DMS153 treated with DMSO at 0.1 percent for 48 hours (cell line): ENCODE results near the gene DDX10.
"Not testable (repeated sequence)": the region's sequence is repeated elsewhere in the genome, so short reads cannot be mapped to it uniquely, and the experiment has no call there.

Experiments used
- DNase-seq: peaks from one replicate; lab custom pipeline; 2025; ENCODE audit not compliant: unreplicated experiment; lab: John Stamatoyannopoulos, UW

The DDX10 gene

GRCh38 chr11:108768370-108768769 is 103.5 kb downstream of the DDX10 start:
- no peak for DNase-seq

DNA sequence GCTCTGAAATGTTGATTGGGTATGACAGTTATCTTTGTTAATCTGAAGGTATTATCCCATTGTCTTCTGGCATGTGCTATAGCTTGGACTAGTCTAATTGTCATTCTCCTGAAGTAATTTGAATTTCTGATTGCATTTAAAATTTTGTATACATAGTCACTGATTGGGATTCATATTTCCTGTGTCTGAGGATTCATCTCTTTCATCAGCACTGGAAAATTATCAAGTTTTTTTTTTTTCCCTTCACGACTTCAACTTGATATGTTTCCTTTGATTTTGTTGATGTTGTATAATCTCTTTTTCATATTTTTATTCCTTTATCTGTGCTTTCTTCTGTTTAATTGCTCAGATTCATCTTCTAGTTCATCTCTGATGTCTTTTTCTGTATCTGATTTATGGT is 104.1 kb downstream of the DDX10 start:
- no peak for DNase-seq

DNA sequence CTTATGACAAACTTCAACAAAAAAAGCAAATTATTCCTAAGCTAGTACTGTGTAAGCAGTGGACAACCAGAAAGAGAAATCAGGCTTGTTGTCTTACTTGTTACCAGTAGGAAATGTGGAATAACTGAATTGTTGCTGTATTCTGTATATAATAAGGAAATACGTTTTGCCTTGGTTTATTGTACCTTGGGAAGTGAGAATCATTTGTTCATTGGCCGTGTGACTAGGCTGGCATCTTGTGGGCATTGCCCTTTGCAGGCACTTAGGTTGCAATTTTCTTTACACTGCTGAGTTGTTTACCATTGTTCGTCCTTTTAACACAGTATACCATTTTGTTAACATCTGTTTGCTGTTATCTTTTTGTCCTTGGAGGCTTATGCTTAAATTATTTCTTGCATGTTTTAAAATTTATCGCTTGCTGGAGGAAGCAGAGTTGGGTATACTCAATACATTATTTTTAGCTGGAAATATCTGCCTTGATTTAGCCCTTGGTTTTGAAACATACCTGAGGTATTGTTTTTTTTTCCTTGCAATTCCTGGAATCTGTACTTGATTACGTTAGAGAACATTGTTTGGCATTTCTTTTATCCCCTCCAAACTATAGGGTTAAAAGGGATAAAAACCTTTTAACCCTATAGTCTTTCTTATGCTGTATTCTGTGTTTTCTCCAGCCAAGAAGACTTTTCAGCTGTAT is 109.3 kb downstream of the DDX10 start:
- DNase-seq, result no peak

- DNase-seq, result no peak
Observed at GRCh38 chr11:108775324-108775723, 110.5 kb downstream of the DDX10 start.

GRCh38 chr11:108779147-108779546 is 114.3 kb downstream of the DDX10 start:
- DNase-seq, result not testable (repeated sequence)

- no peak for DNase-seq
Observed at GRCh38 chr11:108780119-108780518, 115.2 kb downstream of the DDX10 start.

DNA sequence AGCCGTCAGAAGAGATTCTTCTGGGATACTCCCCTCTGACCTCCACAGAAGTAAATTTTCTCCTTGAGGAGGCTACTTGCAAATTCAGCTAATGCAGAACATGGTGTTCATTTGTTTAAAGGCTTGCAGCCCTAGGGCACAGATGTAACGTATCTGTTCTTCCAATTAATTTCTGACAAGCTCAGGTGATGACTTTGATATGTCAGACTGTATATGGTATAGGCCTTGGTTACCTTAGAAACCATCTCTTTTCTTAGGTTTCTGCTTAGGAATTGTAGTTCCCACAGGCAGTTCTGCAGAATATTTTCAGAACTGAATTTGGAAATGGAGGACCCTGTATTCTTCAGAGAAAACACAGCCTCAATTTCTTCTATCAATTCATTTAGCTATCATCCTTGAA is 117.1 kb downstream of the DDX10 start:
- DNase-seq, result no peak

DNA sequence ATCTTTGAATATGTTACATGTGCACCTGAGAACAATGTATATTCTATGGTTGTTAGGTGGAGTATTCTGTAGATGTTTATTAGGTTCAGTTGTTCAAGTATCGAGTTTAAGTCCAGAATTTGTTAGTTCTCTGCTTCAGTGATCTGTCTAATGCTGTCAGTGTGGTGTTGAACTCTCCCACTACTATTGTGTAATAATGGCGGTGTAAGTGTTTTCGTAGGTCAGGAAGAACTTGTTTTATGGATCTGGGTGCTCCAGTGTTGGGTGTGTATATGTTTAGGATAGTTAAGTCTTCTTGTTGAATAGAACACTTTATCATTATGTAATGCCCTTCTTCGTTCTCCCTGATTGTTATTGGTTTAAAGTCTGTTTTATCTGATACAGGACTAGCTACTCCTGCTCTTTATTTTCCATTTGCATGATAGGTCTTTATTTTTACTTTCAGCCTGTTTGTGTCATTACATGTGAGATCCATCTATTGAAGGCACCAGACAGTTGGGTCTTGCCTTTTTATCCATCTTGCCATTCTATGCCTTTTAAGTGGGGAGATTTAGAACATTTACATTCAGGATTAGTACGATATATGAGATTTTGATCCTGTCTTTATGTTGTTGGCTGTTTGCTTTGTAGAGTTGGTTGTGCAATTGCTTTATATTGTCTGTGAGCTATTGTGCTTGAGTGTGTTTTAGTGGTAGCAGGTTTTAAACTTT is 121.6 kb downstream of the DDX10 start:
- no peak for DNase-seq

- no peak for DNase-seq
Observed at GRCh38 chr11:108787105-108787504, 122.2 kb downstream of the DDX10 start.

DNA sequence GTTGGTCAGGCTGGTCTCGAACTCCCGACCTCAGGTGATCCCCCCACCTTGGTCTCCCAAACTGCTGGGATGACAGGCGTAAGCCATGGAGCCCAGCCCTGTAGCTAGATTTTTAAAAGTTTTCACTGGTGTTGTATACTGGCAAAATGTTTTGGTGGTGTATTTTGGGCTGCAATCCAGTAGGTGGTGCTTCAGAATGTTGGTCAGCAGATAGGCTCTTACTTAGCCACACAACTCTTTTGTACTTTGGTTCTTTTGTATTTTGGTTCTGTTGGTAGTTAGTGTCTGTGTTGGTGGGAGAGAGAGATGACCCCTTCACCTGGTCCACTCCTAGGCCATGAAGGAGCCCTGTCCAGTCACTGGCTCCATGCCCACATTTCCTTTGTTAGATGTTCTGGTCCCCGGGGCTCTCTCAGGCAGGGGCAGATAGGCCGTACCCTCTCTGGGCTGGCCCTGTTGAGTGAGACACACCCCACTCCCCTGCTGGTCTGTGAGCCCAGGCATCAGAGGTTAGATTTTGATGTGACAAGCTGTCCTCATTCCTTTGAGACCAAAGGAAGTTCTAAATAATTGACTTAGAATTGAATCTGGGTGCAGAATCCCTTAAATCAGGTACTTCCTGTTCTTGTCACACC is 123.8 kb downstream of the DDX10 start:
- no peak for DNase-seq

DNA sequence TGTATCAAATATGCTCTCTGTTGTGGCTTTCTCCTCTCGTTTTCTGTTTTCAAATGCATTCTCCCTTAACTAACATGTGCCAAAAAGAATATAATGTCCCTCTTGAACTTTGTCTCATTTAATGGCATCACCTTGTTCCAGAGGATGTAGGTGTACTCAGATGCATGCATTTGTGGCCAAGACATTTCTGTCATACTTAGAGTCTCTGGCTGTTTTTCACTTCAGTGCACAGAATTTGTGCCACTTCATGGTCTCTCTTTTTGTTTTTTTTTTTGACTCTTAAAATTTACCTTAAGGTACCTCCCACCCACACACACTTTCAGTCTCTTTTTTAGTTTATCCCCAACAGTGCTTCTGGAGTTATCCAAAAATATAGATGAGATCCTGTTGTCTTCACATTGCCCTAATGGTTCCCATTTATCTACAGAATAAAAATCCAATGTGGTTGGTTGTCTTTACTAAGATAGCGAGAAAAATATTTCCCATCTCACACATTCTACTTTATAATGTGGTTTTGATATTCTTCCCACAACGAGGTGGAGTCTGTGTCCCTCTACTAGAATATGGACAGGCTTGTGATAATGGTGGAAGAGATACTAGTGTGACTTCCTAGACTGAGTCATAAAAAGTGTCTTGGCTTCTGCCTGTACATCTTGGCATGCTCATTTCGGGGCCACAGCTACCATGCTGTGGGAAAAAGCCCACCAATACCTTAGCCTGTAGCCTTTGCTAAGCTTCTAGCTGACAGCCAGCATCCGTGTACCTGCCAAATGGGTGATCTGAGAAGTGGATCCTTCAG is 125.8 kb downstream of the DDX10 start:
- DNase-seq, result no peak

DNA sequence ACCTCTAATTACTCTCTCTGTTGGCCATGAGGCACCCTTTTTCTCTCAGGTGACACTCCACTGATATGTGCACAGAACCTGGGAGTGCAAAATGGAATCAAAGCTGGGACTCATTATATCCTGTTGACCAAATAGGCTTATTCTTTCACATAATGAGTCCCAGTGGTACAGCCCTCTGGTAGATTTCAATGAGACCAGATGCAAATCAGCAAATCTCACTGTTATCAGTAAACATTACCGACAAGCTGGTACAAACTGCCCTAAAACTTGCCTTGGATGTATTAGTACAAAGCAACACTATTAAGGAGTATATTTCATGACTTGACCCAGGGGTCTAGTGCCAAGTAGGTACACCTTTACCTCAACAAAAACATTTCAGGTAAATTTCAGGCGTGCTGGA is 128.3 kb downstream of the DDX10 start:
- DNase-seq, result peak; percentile 2

DNA sequence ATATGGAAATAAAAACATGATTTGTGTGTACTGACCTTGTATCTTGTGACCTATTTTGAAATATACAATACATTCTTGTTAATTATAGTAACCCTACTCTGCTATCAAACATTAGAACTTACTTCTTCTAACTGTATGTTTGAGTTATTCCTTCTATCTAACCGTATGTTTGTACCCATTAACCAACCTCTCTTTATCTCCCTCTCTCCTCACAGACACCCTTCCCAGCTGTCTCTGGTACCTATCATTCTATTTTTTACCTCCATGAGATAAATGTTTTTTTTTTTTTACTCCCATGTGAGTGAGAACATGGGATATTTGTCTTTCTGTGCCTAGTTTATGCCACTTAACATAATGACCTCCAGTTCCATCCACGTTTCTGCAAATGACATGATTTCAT is 128.7 kb downstream of the DDX10 start:
- no peak for DNase-seq

DNA sequence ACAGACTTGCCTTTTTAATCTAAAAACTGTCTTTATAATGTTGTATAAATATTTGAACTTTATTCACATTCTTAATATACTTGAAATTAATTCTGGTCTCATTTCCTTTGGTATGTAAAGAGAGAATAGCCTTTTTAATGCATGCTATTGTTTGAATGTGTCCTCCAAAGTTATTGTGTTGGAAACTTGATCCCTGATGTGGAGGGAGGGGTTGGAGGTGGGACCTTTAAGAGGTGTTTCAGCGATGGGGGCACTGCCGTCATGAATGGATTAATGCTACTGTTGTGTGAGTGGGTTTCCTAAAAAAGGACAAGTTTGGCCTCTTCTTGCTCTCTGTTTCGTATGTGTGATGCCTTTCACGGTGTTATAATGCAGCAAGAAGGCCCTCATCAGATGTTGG is 131.7 kb downstream of the DDX10 start:
- no peak for DNase-seq

- no peak for DNase-seq
Observed at GRCh38 chr11:108797578-108798100, 132.8 kb downstream of the DDX10 start.

- no peak for DNase-seq
Observed at GRCh38 chr11:108802492-108802891, 137.6 kb downstream of the DDX10 start.

DNA sequence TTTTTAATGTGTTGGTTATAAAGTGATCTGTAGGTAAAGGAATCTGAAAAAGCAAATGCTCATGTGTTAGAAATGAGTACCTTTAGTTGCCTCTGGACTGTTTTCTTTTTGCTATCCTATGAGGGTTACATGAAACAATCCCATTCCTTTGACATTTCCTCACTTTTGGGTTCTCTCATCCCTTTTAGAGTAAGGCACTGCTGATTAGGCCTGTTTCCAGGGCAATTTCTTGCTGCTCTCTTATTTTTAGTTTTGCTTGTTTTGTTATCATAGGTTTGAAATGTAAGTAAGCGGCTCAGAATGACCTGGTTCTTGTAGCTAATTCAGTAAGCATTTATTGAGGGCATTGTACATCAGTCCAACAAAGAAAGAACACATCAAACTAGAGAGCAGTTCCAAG is 138.9 kb downstream of the DDX10 start:
- DNase-seq, result no peak

- DNase-seq, result no peak
Observed at GRCh38 chr11:108804511-108804910, 139.6 kb downstream of the DDX10 start.

DNA sequence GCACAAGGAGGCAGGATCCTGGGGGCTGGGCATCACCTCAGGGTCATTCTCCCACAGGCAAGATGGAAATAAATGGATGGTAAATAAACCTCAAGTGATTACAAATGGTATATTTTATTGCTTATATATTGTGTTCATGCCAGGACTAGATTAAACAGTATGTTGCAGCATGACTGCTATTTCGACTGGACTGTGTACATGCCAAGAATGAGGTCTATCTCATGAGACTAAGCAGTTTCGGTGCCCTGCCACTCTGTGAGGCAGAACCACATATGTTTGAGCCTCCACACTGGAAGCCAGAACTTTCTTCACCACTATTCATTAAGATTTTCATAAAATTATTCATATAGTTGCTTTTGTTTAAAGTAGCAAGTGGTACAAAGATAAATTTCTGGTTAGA is 140.2 kb downstream of the DDX10 start:
- DNase-seq, result no peak

DNA sequence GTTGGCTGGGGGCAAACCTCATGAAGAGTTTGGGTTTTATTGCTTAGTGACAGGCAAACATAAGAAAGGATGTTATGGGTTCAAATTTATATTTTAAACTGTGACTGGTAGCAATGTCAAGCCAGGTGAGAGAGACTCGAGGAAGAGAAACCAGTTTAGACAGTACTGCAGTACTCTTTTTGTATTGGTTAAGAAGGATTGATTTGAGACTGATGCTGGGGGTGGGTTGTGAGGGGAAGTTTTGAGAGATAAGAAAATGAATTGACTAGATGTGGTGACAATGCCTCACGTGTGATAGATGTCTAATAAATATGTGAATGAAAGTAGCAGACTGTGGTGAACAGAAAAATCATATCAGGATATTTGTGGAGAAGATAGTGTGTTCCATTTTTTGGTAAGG is 142.4 kb downstream of the DDX10 start:
- DNase-seq, result no peak

DNA sequence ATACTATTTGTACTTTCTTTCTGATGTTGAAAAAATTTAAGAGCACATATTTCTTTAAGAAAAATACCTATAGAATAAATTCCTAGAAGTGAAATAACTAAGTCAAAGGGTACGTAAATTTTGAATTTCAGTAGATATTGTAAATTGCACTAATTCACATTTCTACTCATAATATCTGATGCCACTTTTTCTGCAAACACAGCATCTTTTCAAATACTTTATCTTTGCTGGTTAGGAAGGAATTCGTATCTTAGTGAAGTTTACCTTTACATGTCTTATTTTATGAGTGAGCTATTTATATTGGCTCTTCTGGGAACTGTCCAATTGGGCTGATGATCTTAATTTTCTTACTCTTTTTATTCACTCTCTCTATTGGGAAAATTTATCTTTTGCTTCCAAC is 148.2 kb downstream of the DDX10 start:
- DNase-seq, result no peak
